HCT116 (cell line): ENCODE data around the gene TMTC1.

Source experiments
- CEBPB ChIP-seq: IDR thresholded peaks from 2 replicates; pipeline ENCODE4 v1.6.1; 2012; ENCODE audit warnings: low read depth
- CTCF ChIP-seq, 3 experiments: fragments of 200-600 bp in 1 of 3; sonication (generic) in 1 of 3; IDR thresholded peaks in 2 of 3; conservative IDR thresholded peaks in 1 of 3; 2 replicates each; pipeline ENCODE4 v1.5.1; 2012 to 2017; ENCODE audit warnings: low read depth in 2 of 3, low read length in 2 of 3, antibody characterized with exemption in 1 of 3, borderline replicate concordance in 1 of 3, control low read depth in 1 of 3, mild to moderate bottlenecking in 1 of 3, mixed read lengths in 1 of 3, mixed run types in 1 of 3, moderate library complexity in 1 of 3; ENCODE audit not compliant: insufficient read depth in 1 of 3
- EZH2 ChIP-seq: fragments of 200-600 bp; sonication (generic); IDR thresholded peaks from 2 replicates; pipeline ENCODE4 v1.6.1; 2017; ENCODE audit warnings: antibody characterized with exemption, mixed run types
- POLR2A ChIP-seq: IDR thresholded peaks from 2 replicates; pipeline ENCODE4 v1.7.0; 2011; ENCODE audit warnings: borderline replicate concordance; ENCODE audit not compliant: insufficient read depth, insufficient read length; ENCODE audit errors: extremely low read depth
- POLR2AphosphoS5 ChIP-seq: IDR thresholded peaks from 2 replicates; pipeline ENCODE4 v1.6.1; 2011; ENCODE audit warnings: mild to moderate bottlenecking, low read depth, low read length, moderate library complexity
- RAD21 ChIP-seq: IDR thresholded peaks from 2 replicates; pipeline ENCODE4 v1.6.1; 2012; ENCODE audit warnings: low read depth, mild to moderate bottlenecking
- SIN3A ChIP-seq: IDR thresholded peaks from 2 replicates; pipeline ENCODE4 v1.6.1; 2012; ENCODE audit warnings: low read depth
- SRF ChIP-seq: IDR thresholded peaks from 2 replicates; pipeline ENCODE4 v1.6.1; 2012; ENCODE audit warnings: low read depth
- YY1 ChIP-seq: IDR thresholded peaks from 2 replicates; pipeline ENCODE4 v1.6.1; 2011; ENCODE audit warnings: low read length, low read depth, moderate library complexity, mild to moderate bottlenecking; ENCODE audit not compliant: insufficient replicate concordance; ENCODE audit errors: extremely low read depth
- ZBTB33 ChIP-seq: IDR thresholded peaks from 2 replicates; pipeline ENCODE4 v1.6.1; 2011; ENCODE audit warnings: mild to moderate bottlenecking, low read length, moderate library complexity; ENCODE audit not compliant: insufficient replicate concordance; ENCODE audit errors: extremely low read depth
- ZNF274 ChIP-seq: fragments of 200-500 bp; sonication (Bioruptor generic); IDR thresholded peaks from 2 replicates; pipeline ENCODE4 v1.6.1; 2014; ENCODE audit warnings: mild to moderate bottlenecking, low read depth, low read length, inconsistent platforms
- TF ChIP-seq, protein P1 (sequence below): IDR thresholded peaks from 2 replicates; pipeline ENCODE4 v1.6.1; 2012
- TF ChIP-seq, protein P2 (sequence below): IDR thresholded peaks from 2 replicates; pipeline ENCODE4 v1.6.1; 2012; ENCODE audit warnings: low read depth

DNA sequence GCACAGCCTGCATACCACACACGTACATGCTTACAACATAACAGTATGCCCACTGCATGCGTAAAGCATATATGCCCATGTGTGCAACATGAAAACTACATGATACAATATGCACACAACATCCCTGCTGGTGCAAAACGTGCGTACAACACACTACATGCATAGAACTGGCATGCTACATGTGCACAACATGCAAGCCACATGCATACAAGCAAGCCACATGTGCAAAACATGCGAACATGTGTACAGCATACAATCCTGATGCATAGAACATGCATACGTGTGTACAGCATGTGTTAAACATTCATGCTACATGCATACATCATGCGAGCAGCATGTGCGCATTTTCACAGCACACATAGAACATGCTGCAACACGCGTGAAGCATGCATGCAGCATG is 8.4 kb upstream of the TMTC1 start:
- TF ChIP-seq CTCF (IDR thresholded peaks at IDR 0.05 in 2 of 3, conservative IDR thresholded peaks at IDR 0.05 in 1 of 3; ENCODE audit: borderline replicate concordance in 1 of 3, insufficient read depth in 1 of 3, low read depth in 2 of 3, low read length in 2 of 3) (no peak), ZNF274 (no peak), POLR2AphosphoS5 (no peak), POLR2A (no peak), EZH2 (no peak), ZBTB33 (no peak), SRF (no peak), CEBPB (no peak), SIN3A (no peak), RAD21 (no peak), YY1 (no peak)
- TF ChIP-seq, protein P1, sequence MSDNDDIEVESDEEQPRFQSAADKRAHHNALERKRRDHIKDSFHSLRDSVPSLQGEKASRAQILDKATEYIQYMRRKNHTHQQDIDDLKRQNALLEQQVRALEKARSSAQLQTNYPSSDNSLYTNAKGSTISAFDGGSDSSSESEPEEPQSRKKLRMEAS, result no peak
- TF ChIP-seq, protein P2, sequence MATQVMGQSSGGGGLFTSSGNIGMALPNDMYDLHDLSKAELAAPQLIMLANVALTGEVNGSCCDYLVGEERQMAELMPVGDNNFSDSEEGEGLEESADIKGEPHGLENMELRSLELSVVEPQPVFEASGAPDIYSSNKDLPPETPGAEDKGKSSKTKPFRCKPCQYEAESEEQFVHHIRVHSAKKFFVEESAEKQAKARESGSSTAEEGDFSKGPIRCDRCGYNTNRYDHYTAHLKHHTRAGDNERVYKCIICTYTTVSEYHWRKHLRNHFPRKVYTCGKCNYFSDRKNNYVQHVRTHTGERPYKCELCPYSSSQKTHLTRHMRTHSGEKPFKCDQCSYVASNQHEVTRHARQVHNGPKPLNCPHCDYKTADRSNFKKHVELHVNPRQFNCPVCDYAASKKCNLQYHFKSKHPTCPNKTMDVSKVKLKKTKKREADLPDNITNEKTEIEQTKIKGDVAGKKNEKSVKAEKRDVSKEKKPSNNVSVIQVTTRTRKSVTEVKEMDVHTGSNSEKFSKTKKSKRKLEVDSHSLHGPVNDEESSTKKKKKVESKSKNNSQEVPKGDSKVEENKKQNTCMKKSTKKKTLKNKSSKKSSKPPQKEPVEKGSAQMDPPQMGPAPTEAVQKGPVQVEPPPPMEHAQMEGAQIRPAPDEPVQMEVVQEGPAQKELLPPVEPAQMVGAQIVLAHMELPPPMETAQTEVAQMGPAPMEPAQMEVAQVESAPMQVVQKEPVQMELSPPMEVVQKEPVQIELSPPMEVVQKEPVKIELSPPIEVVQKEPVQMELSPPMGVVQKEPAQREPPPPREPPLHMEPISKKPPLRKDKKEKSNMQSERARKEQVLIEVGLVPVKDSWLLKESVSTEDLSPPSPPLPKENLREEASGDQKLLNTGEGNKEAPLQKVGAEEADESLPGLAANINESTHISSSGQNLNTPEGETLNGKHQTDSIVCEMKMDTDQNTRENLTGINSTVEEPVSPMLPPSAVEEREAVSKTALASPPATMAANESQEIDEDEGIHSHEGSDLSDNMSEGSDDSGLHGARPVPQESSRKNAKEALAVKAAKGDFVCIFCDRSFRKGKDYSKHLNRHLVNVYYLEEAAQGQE, result no peak
